ENCODE results near the gene GALNT12.

The GALNT12 gene

GRCh38 chr9:98823666-98824334, 16.3 kb downstream of the GALNT12 start:
- TF ChIP-seq CEBPB (IDR thresholded peaks at IDR 0.05) (no peak), YY1 (IDR thresholded peaks at IDR 0.05; ENCODE audit: low read depth) (no peak), ZBTB7A (IDR thresholded peaks at IDR 0.05; ENCODE audit: low read depth) (no peak), EGR1 (IDR thresholded peaks at IDR 0.05) (no peak), TCF12 (IDR thresholded peaks at IDR 0.05; ENCODE audit: low read depth) (no peak)

DNA sequence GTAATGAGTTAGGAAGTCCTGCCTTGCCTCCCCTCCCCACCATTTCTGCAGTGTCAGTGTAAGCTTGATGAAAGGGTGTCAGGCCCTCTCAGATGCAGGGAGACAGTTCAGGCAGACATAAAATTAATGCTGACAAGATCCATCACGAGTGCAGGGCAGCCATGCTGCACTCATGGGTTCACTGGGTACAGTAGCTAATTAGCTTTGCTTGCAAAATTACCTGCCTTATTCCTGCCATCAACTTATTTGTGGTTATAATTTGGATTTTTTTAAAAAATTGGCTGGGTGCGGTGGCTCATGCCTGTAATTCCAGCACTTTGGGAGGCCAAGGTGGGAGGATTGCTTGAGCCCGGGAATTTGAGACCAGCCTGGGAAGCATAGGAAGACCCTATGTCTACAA, 17.9 kb downstream of the GALNT12 start:
- TF ChIP-seq FOXM1 (IDR thresholded peaks at IDR 0.05; ENCODE audit: borderline replicate concordance, low read depth): no peak
- no peak for TF ChIP-seq RAD21 (IDR thresholded peaks at IDR 0.05; ENCODE audit: low read depth)
- no peak for TF ChIP-seq TEAD4 (IDR thresholded peaks at IDR 0.05)
- TF ChIP-seq TCF12 (IDR thresholded peaks at IDR 0.05; ENCODE audit: low read depth): no peak
- no peak for TF ChIP-seq NFIC (IDR thresholded peaks at IDR 0.05)
- TF ChIP-seq TAF1 (IDR thresholded peaks at IDR 0.05; ENCODE audit: low read depth): no peak

- TF ChIP-seq TAF1 (IDR thresholded peaks at IDR 0.05; ENCODE audit: low read depth) (no peak), EGR1 (IDR thresholded peaks at IDR 0.05) (no peak), EP300 (IDR thresholded peaks at IDR 0.05; ENCODE audit: borderline replicate concordance) (no peak), ZBTB7A (IDR thresholded peaks at IDR 0.05; ENCODE audit: low read depth) (no peak), YY1 (IDR thresholded peaks at IDR 0.05; ENCODE audit: low read depth) (no peak), TCF12 (IDR thresholded peaks at IDR 0.05; ENCODE audit: low read depth) (no peak), CEBPB (IDR thresholded peaks at IDR 0.05) (no peak)
- TF ChIP-seq, protein P1, sequence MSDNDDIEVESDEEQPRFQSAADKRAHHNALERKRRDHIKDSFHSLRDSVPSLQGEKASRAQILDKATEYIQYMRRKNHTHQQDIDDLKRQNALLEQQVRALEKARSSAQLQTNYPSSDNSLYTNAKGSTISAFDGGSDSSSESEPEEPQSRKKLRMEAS (IDR thresholded peaks at IDR 0.05): no peak
- TF ChIP-seq, protein P2, sequence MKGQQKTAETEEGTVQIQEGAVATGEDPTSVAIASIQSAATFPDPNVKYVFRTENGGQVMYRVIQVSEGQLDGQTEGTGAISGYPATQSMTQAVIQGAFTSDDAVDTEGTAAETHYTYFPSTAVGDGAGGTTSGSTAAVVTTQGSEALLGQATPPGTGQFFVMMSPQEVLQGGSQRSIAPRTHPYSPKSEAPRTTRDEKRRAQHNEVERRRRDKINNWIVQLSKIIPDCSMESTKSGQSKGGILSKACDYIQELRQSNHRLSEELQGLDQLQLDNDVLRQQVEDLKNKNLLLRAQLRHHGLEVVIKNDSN (IDR thresholded peaks at IDR 0.05): no peak
These were observed 19.2 kb downstream of the GALNT12 start for GRCh38 chr9:98826716-98827115.

DNA sequence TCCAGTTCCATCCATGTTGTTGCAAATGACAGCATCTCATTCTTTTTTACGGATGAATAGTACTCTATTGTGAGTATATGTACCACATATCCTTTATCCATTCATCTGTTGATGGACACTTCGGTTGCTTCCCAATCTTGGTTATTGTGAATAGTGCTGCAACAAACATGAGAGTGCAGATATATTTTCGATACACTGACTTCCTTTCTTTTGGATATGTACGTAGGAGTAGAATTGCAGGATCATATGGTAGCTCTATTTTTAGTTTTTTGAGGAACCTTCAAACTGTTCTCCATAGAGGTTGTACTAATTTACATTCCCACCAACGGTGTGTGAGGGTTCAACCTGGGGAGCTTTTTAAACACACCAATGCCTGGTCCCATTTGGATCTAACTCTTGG, 22.3 kb downstream of the GALNT12 start:
- TF ChIP-seq EP300 (IDR thresholded peaks at IDR 0.05; ENCODE audit: borderline replicate concordance) (no peak), NFIC (IDR thresholded peaks at IDR 0.05) (no peak)

DNA sequence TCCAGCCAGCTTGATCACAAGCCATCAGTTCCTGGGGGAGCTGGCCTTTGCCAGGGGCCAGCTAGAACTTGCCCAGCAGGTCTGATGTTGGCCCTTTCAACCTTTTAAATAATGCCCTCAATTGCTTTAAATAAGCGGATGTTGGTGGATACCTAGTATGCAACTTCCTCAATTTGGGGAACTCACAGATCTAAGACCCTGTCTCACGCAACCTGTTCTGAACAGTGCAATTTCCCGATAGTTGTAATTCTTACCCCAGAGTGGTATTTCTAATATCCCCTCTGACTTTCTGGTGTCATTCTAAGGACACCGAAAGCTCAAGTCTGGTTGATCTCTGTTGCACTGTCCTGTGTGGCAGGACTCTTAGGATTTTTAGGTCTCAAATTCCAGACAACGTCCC, 23.1 kb downstream of the GALNT12 start:
- TF ChIP-seq, protein P1 (IDR thresholded peaks at IDR 0.05): no peak
- TF ChIP-seq CREB1 (IDR thresholded peaks at IDR 0.05; ENCODE audit: low read depth) (no peak), EP300 (IDR thresholded peaks at IDR 0.05; ENCODE audit: borderline replicate concordance) (no peak), NFIC (IDR thresholded peaks at IDR 0.05) (no peak), RAD21 (IDR thresholded peaks at IDR 0.05; ENCODE audit: low read depth) (no peak)

GRCh38 chr9:98831696-98832095, 24.2 kb downstream of the GALNT12 start:
- TF ChIP-seq, protein P2 (IDR thresholded peaks at IDR 0.05): no peak
- TF ChIP-seq TCF12 (IDR thresholded peaks at IDR 0.05; ENCODE audit: low read depth) (no peak), ZBTB7A (IDR thresholded peaks at IDR 0.05; ENCODE audit: low read depth) (no peak), TEAD4 (IDR thresholded peaks at IDR 0.05) (no peak)
- TF ChIP-seq, protein P3, sequence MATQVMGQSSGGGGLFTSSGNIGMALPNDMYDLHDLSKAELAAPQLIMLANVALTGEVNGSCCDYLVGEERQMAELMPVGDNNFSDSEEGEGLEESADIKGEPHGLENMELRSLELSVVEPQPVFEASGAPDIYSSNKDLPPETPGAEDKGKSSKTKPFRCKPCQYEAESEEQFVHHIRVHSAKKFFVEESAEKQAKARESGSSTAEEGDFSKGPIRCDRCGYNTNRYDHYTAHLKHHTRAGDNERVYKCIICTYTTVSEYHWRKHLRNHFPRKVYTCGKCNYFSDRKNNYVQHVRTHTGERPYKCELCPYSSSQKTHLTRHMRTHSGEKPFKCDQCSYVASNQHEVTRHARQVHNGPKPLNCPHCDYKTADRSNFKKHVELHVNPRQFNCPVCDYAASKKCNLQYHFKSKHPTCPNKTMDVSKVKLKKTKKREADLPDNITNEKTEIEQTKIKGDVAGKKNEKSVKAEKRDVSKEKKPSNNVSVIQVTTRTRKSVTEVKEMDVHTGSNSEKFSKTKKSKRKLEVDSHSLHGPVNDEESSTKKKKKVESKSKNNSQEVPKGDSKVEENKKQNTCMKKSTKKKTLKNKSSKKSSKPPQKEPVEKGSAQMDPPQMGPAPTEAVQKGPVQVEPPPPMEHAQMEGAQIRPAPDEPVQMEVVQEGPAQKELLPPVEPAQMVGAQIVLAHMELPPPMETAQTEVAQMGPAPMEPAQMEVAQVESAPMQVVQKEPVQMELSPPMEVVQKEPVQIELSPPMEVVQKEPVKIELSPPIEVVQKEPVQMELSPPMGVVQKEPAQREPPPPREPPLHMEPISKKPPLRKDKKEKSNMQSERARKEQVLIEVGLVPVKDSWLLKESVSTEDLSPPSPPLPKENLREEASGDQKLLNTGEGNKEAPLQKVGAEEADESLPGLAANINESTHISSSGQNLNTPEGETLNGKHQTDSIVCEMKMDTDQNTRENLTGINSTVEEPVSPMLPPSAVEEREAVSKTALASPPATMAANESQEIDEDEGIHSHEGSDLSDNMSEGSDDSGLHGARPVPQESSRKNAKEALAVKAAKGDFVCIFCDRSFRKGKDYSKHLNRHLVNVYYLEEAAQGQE (IDR thresholded peaks at IDR 0.05; ENCODE audit: low read depth): no peak
- TF ChIP-seq, protein P1 (IDR thresholded peaks at IDR 0.05): no peak

DNA sequence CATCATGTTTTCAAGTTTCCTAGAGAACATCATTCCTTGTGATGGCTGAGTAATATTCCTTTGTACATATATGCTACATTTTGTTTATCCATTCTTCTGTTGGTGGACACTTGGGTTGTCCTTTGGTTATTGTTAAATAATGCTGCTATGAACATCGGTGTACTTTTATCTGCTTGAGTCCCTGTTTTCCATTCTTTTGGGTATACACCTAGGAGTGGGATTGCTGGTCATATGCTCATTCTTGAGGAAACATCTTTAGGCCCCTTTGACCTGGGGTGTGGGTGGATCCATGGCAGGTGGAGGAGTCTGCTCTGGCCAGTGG, 25.3 kb downstream of the GALNT12 start:
- no peak for TF ChIP-seq TCF12 (IDR thresholded peaks at IDR 0.05; ENCODE audit: low read depth)
- TF ChIP-seq, protein P1 (IDR thresholded peaks at IDR 0.05): no peak
- no peak for TF ChIP-seq ZBTB7A (IDR thresholded peaks at IDR 0.05; ENCODE audit: low read depth)
- no peak for TF ChIP-seq FOXM1 (IDR thresholded peaks at IDR 0.05; ENCODE audit: borderline replicate concordance, low read depth)
- TF ChIP-seq EP300 (IDR thresholded peaks at IDR 0.05; ENCODE audit: borderline replicate concordance): no peak

- TF ChIP-seq CEBPB (IDR thresholded peaks at IDR 0.05): no peak
- no peak for TF ChIP-seq NFIC (IDR thresholded peaks at IDR 0.05)
- TF ChIP-seq, protein P3 (IDR thresholded peaks at IDR 0.05; ENCODE audit: low read depth): no peak
- no peak for TF ChIP-seq TAF1 (IDR thresholded peaks at IDR 0.05; ENCODE audit: low read depth)
- TF ChIP-seq TEAD4 (IDR thresholded peaks at IDR 0.05): no peak
- TF ChIP-seq EP300 (IDR thresholded peaks at IDR 0.05; ENCODE audit: borderline replicate concordance): no peak
- no peak for TF ChIP-seq TCF12 (IDR thresholded peaks at IDR 0.05; ENCODE audit: low read depth)
- no peak for TF ChIP-seq EGR1 (IDR thresholded peaks at IDR 0.05)
- TF ChIP-seq FOXM1 (IDR thresholded peaks at IDR 0.05; ENCODE audit: borderline replicate concordance, low read depth): no peak
- TF ChIP-seq, protein P1 (IDR thresholded peaks at IDR 0.05): no peak
- TF ChIP-seq CREB1 (IDR thresholded peaks at IDR 0.05; ENCODE audit: low read depth): no peak
- TF ChIP-seq, protein P2 (IDR thresholded peaks at IDR 0.05): no peak
- no peak for TF ChIP-seq YY1 (IDR thresholded peaks at IDR 0.05; ENCODE audit: low read depth)
- no peak for TF ChIP-seq ZBTB7A (IDR thresholded peaks at IDR 0.05; ENCODE audit: low read depth)
- no peak for TF ChIP-seq RAD21 (IDR thresholded peaks at IDR 0.05; ENCODE audit: low read depth)
These were observed 25.9 kb downstream of the GALNT12 start for GRCh38 chr9:98833090-98833956.
